Measurements from ENCODE around the gene MFSD12.

MFSD12 gene

DNA sequence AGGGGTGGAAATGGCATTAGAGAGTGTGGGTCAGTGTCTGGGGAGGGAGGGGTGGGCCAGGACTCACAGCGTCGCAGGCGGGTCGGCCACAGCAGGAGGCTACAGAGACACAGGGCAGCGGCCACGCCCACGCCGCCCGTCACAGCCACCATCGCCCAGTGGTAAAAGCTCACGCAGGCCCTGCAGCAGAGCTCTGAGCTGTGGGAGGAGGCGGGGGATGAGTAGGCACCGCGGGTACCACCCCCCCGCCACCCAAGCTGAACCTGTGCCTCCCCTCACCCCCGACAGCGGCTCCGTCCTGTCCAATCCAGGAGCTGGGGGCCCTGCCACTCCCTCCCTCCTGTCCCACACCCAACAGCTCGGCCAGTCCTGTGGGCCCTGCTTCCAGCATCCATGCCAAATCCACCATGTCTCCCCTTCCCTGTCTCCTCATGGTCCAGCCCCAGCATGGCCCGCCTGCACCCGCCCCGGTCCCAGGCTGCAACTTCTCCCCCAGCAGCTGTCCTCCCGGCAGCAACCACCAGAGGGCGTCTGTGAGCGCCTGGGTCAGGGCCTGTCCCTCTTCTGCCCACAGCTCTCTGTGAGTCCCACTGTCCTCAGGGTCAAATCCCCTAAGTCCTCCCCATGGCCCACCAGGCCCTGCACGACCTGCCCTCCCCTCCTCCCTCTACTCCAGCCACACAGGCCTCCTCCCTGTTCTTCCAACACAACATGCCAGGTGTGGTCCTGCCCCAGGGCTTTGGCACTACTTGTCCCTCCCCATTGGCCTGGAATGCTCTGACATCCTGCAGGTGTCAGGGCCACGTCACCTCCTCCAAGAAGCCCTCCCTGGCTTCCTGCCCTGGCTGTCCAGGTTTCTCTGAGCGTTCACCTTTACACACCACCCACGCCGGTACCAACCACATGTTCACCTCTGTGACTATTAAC is 12.4 kb downstream of the MFSD12 start:
- Histone ChIP-seq H3K9me3 (ENCODE audit: insufficient read depth, low read length) (no peaks in the 10 kb centered on the region), H2AFZ (ENCODE audit: low read depth, low read length, severe bottlenecking) (no peak overlapping the region), H3K79me2 (ENCODE audit: insufficient read depth, low read length) (no peaks in the 10 kb centered on the region), H4K20me1 (ENCODE audit: low read depth, low read length) (no peaks in the 10 kb centered on the region), H3K27me3 (ENCODE audit: low read length) (no peaks in the 10 kb centered on the region), H3K9ac (ENCODE audit: low read length) (no peak overlapping the region), H3F3A (ENCODE audit: insufficient read depth) (no peaks in the 10 kb centered on the region), H3K9me2 (replicated peaks; ENCODE audit: insufficient read depth, low read length) (no peaks in the 10 kb centered on the region), H3K4me3 (ENCODE audit: insufficient read depth, low read length, poor library complexity, severe bottlenecking) (no peak overlapping the region), H3K27ac (ENCODE audit: low read depth, low read length) (no peak overlapping the region), H3K36me3 (ENCODE audit: low read length) (no peaks in the 10 kb centered on the region), H3K4me2 (ENCODE audit: low read depth, low read length, poor library complexity, severe bottlenecking) (no peak overlapping the region)
- TF ChIP-seq CTCF (IDR thresholded peaks at IDR 0.05; ENCODE audit: insufficient read depth, low read length, poor library complexity, severe bottlenecking) (peak; percentile 94), EZH2phosphoT487 (conservative IDR thresholded peaks at IDR 0.05; ENCODE audit: low read length) (no peak)

- no peaks in the 10 kb centered on the region for H3F3A ChIP-seq (ENCODE audit: insufficient read depth)
- no peaks in the 10 kb centered on the region for H3K36me3 ChIP-seq (ENCODE audit: low read length)
- H2AFZ ChIP-seq (ENCODE audit: low read depth, low read length, severe bottlenecking) = no peak overlapping the region
- TF ChIP-seq CTCF (IDR thresholded peaks at IDR 0.05; ENCODE audit: insufficient read depth, low read length, poor library complexity, severe bottlenecking) (no peak), EZH2phosphoT487 (conservative IDR thresholded peaks at IDR 0.05; ENCODE audit: low read length) (no peak)
- no peak overlapping the region for H3K4me2 ChIP-seq (ENCODE audit: low read depth, low read length, poor library complexity, severe bottlenecking)
- no peaks in the 10 kb centered on the region for H3K27me3 ChIP-seq (ENCODE audit: low read length)
- H3K9ac ChIP-seq (ENCODE audit: low read length) = no peak overlapping the region
- no peaks in the 10 kb centered on the region for H3K9me2 ChIP-seq (replicated peaks; ENCODE audit: insufficient read depth, low read length)
- H4K20me1 ChIP-seq (ENCODE audit: low read depth, low read length) = no peaks in the 10 kb centered on the region
- no peaks in the 10 kb centered on the region for H3K9me3 ChIP-seq (ENCODE audit: insufficient read depth, low read length)
- no peak overlapping the region for H3K27ac ChIP-seq (ENCODE audit: low read depth, low read length)
- no peaks in the 10 kb centered on the region for H3K79me2 ChIP-seq (ENCODE audit: insufficient read depth, low read length)
- H3K4me3 ChIP-seq (ENCODE audit: insufficient read depth, low read length, poor library complexity, severe bottlenecking) = no peak overlapping the region
Measured at GRCh38 chr19:3544058-3544376, 13.4 kb downstream of the MFSD12 start.

DNA sequence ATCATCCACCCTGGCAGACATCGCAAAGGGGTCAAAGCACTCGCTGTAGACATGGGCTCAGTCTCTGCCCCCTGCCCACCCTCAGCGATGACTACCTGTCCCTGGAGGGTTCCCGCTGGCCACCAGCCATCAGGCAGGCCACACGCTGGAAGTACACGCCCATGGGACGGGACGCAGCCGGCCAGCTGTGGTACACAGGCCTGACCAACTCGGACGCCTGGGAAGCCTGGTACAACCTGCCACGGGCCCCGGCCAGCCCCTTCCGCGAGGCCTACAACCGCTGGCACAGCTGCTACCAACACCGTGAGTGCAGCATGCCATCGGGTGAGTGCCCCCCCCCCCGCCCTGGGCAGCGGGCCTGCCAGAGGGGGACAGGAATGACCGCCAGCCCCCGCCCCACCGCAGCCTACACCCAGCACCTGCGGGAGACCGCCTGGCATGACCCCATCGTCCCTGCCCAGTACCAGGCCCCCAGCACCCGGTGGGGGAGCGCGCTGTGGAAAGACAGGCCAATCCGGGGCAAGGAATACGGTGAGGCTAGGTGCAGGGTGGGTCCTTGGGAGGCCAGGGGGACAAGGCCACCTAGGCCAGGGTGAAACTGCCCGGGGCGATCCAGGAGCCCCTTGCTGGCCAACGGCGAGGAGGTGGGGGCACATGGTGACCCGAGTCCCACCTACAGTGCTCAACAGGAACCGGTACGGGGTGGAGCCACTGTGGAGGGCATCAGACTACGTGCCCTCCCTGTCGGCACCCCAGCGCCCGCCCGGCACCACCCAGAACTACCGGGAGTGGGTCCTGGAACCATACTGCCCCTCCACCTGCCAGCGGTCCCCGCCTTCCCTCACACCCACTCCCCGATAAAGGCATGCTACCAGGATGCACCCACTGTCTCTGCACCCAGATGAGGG is 14.0 kb downstream of the MFSD12 start:
- Histone ChIP-seq H3K9ac (ENCODE audit: low read length) (no peak overlapping the region), H2AFZ (ENCODE audit: low read depth, low read length, severe bottlenecking) (no peak overlapping the region), H3K27ac (ENCODE audit: low read depth, low read length) (no peak overlapping the region), H3K4me2 (ENCODE audit: low read depth, low read length, poor library complexity, severe bottlenecking) (no peak overlapping the region), H3K27me3 (ENCODE audit: low read length) (no peaks in the 10 kb centered on the region), H3K9me2 (replicated peaks; ENCODE audit: insufficient read depth, low read length) (no peaks in the 10 kb centered on the region), H3K79me2 (ENCODE audit: insufficient read depth, low read length) (no peaks in the 10 kb centered on the region), H3K4me3 (ENCODE audit: insufficient read depth, low read length, poor library complexity, severe bottlenecking) (no peak overlapping the region), H3F3A (ENCODE audit: insufficient read depth) (no peaks in the 10 kb centered on the region), H3K36me3 (ENCODE audit: low read length) (no peaks in the 10 kb centered on the region), H3K9me3 (ENCODE audit: insufficient read depth, low read length) (no peaks in the 10 kb centered on the region), H4K20me1 (ENCODE audit: low read depth, low read length) (no peaks in the 10 kb centered on the region)
- TF ChIP-seq EZH2phosphoT487 (conservative IDR thresholded peaks at IDR 0.05; ENCODE audit: low read length) (no peak), CTCF (IDR thresholded peaks at IDR 0.05; ENCODE audit: insufficient read depth, low read length, poor library complexity, severe bottlenecking) (no peak)
